Fibroblast of upper back skin (primary cell): ENCODE results near the gene HACD3.
A peak's percentile ranks its signal among the peaks of the same experiment; 100 is the strongest.
"Not testable (repeated sequence)": the region's sequence is repeated elsewhere in the genome, so short reads cannot be mapped to it uniquely, and the experiment has no call there.

ENCODE experiments used
- DNase-seq: peaks from one replicate; pipeline ENCODE4 v3.0.0-alpha.2; 2013

The HACD3 gene, protein sequence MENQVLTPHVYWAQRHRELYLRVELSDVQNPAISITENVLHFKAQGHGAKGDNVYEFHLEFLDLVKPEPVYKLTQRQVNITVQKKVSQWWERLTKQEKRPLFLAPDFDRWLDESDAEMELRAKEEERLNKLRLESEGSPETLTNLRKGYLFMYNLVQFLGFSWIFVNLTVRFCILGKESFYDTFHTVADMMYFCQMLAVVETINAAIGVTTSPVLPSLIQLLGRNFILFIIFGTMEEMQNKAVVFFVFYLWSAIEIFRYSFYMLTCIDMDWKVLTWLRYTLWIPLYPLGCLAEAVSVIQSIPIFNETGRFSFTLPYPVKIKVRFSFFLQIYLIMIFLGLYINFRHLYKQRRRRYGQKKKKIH

DNA sequence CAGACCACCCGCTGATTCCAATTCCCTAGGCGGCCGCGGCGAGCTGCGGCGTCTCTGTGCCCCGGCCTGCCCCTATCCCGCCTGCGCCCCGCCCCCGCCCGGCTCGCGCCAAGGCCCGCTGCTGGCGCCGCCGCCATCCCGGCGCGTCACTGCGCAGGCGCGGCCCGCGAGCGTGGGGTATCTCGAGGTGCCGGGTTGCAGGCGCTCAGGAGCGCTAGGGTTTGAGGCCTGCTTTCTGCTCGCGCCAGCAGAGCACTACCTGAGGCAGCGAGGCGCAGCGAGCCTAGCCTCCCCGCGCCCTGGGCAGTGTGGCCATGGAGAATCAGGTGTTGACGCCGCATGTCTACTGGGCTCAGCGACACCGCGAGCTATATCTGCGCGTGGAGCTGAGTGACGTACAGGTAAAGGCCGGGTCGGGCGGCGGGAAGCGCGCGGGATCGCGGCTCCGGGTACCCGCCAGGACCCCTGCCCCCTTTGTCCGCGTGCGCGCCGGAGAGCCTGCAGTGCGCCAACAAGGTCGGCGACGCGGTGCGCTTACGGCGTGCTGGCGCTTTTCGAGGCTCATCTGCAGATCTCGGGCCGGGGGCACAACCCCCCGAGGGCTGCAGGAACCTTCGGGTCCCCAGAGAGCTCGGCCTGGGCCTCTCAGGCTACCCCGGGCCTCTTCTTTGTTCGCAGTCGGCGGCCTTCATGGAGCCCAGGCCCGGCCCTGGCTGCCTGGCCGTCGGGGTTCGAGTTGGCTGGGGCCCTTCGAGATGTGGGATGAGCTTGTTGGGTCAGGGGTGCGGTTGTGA, at the start of gene HACD3:
TSS of gene HACD3 (plus strand) at position 146 of the 794 bp plus-strand sequence. CDS start at position 315, 169 bp downstream.
- DNase-seq = peak; percentile 80

GRCh38 chr15:65484876-65485275, 45.4 kb upstream of the HACD3 start:
- DNase-seq = no peak

GRCh38 chr15:65494076-65494475, 36.2 kb upstream of the HACD3 start:
- no peak for DNase-seq

DNA sequence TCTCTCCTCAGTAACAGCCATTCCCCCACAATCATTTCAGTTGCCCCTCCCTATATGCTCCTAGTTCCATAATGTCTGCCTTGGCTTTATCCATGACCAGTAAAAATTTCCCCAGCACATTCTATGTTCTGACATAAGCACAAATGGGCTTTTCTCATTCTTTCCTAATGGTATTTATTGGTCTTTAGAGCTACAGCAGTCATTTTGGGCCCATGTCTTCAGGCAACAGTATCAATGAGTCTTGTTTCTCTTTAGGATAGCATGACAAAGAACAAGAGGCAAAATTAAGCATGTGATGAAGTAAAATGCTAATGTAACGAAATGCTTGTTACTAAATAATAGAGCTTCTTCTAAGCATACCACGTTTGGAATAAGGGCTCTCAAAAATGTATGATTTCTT, 20.9 kb upstream of the HACD3 start:
- DNase-seq = no peak

DNA sequence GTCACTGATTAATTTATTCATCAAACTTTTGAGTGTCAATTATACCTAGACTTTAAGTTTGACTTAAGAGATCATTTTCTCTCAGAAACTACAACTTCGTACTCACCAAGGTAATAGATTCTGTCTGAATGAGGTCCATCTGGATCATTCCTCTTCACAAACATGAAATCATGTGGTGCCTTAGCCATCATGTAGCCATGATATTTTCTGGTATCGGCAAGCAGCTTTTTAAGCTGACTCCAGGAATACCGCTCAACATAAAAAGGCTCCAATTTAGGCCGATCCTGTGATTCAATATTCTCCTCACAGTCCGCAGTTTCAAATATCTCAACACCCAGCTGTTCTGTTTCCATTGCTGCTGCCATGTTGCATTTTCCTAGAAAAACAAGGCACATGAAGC, 18.1 kb upstream of the HACD3 start:
- no peak for DNase-seq

DNA sequence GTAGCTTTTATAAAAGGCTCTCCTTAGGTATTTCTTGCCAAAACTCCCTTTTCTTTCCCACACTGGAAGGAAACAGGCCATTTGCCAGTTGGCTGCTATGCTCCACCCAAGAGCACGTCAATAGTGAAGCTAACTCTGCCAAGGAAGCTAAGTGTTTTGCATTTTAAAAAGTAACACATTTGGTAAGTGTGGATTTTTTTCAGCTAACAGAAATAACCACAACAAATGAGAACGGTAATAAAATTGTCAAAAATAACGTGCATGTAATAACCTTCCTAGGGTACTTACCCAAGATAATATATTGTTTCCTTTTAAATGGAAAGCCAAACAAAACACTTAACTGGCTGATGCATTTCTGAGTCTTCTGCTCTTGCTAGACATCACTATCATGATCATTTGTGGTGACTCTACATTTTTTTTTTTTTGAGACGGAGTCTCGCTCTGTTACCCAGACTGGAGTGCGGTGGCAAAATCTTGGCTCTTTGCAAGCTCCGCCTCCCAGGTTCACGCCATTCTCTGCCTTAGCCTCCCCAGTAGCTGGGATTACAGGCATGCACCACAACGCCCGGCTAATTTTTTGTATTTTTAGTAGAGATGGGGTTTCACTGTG, 17.4 kb upstream of the HACD3 start:
- no peak for DNase-seq

- DNase-seq = peak; percentile 93
Observed at GRCh38 chr15:65516997-65517865, 13.0 kb upstream of the HACD3 start, which contains the start of gene DPP8. Gene DPP8, minus strand, starts transcription at chr15:65517689. Its CDS starts 5,136 bp downstream, at chr15:65512553.

GRCh38 chr15:65517866-65518207, 12.4 kb upstream of the HACD3 start:
- DNase-seq = no peak

DNA sequence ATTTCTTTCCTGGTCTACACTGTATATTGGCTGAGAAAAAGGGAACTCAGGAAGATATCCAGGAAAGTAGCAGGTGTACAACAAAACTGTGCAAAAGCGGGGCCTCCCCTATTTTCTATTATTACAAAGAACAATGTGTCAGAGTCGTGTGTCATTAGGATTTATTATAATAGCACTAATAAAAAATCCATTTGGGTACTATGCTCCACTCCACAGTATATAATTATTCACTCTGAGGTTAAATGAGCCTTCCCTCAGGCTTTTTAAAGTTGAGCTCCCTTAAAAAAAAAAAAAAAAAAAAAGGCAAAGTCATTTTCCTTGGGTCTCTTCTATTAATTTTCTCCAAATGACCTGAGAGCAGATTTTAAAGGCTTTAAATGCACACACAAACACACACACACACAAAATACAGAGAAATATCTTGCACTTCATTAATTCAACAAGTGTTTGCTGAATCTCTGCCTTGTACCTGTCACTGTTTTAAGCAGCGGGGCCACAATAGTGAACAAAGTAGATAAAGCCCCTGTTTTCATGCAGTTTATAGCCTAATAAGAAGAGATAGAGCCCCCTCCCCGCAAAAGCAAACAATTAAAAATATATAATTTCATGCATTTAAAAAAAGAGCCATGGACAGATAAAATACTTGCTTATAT, 11.5 kb upstream of the HACD3 start:
- DNase-seq = no peak

GRCh38 chr15:65521350-65521749, 8.9 kb upstream of the HACD3 start:
- no peak for DNase-seq

DNA sequence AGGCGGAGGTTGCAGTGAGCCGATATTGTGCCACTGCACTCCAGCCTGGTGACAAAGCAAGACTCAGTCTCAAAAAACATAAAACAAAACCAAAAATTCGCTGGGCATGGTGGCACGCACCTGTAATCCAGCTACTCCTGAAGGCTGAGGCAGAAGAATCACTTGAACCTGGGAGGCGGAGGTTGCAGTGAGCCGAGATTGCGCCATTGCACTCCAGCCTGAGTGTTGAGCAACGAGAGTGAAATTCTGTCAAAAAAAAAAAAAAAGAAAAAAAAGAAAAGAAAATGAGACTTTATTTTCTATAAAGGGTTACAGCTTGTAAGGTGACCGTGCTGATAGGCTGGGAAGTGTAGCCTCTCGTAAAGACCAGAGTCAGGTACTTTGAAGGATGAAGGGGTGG, 6.0 kb upstream of the HACD3 start:
- DNase-seq = no peak

DNA sequence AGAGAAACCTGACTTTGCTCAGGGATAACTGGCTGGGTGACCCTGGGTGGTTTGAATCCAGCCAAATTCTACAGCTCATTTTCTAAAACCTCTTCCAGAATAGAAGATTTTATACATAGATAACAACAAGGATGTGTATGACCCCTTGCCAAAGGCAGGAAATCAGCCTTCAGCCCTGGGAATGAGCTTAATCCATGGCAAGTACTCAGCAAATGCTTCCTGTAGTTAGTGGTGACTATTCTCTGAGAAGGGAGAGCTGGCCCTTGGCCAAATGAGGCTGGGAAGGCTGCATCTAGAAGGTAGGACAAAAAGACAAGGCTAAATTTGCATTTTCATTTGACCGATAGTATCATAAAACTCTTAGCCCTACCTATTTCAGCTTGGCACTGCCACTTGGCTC, 4.6 kb upstream of the HACD3 start:
- peak; percentile 49 for DNase-seq

GRCh38 chr15:65528461-65529060, 1.7 kb upstream of the HACD3 start:
- DNase-seq = no peak

DNA sequence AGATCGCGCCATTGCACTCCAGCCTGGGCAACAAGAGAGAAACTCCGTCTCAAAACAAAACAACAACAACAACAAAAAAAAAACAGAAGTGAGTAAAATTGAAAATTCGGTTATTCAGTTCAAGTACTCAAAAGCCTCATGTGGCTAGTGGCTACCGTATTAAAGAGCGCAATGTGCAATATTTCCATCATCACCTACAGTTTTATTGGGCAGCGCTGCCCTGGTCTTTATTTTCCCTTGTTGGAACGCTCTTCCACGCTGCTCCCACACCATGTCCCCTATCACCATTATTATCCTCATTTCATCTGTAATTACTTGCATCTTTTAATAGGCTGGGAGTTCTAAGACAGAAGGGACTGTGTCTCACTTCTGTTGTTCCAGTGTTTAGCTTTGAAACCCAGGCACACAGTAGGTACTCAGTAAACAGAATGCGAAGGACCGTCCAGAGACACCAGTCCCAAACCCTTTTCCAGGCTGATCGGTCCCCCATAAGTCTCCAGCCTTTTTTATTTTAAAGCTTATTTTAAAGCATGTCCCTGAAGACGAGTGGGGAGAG, 423 bp upstream of the HACD3 start:
- no peak for DNase-seq

DNA sequence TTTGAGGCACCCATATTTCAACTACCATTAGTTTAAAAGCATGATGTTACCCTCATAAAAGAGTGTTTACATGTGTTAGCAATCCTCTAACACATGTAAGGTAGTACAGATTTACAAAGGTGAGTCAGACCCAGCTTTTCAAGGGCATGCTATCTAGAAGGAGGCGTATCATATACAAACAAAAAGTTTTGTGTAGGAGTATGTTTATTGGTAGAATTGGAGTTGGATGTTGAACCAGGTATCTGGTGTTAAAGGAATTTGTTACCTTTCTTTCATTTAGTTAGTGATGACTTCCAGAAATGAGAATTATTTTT, 2.4 kb downstream of the HACD3 start:
- no peak for DNase-seq

GRCh38 chr15:65533057-65533756, 2.9 kb downstream of the HACD3 start:
- DNase-seq = no peak

DNA sequence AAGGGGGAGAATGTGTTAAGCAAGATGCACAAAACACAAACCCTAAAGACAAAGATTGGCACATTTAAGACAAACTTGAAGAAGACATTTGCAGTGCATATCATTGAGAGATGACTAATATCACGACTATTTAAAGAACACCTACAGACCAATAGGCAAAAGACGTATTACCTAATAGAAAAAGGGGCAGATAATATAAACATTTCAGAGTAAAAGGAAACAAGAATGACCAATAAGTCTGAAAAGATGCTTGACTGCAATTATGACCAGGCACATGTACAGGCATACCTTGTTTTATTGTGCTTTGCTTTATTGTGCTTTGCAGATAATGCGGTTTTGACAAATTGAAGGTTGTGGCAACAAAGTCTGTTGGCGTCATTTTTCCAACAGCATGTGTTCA, 4.9 kb downstream of the HACD3 start:
- no peak for DNase-seq

DNA sequence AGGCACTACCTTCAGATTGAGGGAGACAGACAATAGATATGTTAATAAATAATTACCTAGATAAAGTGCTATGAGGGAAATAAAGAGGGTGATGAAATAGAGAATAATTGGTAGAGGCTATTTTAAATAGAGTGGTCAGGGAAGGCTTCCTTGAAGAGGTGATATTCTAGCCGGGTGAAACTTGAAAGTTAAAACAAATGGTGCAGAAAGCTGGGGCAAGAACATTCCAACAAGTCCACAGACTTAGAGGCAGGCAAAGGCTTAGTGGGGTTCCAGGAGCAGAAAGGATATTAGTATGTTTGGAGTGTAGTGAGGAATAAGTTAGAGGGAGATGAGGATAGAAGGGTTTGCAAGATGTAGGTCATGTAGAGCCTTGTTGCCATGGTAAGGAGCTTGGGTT, 10.1 kb downstream of the HACD3 start:
- no peak for DNase-seq

DNA sequence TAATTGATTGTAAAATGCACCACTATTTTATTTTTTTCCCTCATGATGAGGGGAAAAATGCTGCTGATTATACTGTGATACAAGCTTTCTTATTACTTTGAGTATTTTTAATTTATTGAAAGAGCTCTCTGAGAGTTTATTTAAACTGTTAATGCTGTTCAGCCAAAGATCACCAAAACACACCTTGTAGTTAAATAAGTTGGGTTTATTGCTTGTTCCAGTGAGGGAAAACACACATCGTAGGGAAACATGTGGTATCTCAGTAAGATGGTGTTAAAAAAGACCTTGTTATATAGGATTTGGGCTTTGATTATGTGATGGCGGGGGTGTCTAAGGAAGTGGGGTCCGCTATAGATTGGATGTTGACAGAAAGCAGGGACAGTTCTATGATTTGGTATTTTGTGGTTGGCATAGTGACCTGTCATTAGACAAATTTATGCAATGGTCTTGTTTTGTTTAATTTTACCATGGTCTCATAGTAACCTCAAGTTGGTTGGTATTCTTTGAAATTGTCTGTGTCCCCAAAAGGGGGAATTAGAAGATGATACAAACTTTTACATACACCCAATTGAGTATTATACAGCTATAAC, 11.1 kb downstream of the HACD3 start:
- no peak for DNase-seq

DNA sequence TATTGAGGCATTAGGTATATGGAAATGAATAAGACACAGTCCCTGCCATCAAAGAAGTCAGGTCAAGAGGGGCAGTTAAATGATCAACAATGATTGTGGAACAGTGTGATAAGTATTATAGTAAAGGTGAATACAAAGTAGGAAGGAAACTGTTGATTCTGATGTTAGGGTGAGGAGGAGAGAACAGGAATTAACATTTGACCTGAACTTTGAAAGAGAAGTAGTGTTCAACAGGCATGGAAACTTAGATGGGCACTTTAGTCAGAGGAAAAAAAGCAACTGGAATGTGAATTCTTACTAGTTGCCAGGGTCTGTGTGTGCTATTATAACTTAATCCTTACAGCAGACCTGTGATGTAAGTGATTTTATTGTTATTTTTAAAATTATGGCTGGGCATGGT, 17.6 kb downstream of the HACD3 start:
- no peak for DNase-seq

GRCh38 chr15:65549288-65549687, 19.0 kb downstream of the HACD3 start:
- DNase-seq = not testable (repeated sequence)
